Calu3 (cell line): ENCODE results near the gene PRSS23. TPM values are rescaled to one million over a fixed set of nuclear protein-coding genes. Genes with fewer than 3 reads are reported as not detected.

Experiments used
- BruUV-seq: library from RNA; stranded (reverse); fragments of 400-500 nt; replicated peaks from 2 replicates; lab custom pipeline; 2021; lab: Mats Ljungman, UMichigan
- CTCF ChIA-PET: fragments of 300-600 bp; sonication (Branson Sonifier 250); formaldehyde crosslinking; loops from one replicate; lab custom pipeline; 2022; ENCODE audit warnings: antibody characterized with exemption; lab: Charles Lee
- DNase-seq: peaks from one replicate; pipeline ENCODE4 v3.0.0; 2022
- H3K27ac Mint-ChIP-seq: one replicate; pipeline ENCODE4 v1.8.0; 2022; ENCODE audit warnings: mixed read lengths; ENCODE audit not compliant: unreplicated experiment
- H3K27me3 Mint-ChIP-seq: one replicate; pipeline ENCODE4 v1.8.0; 2022; ENCODE audit warnings: mixed read lengths; ENCODE audit not compliant: unreplicated experiment
- H3K36me3 Mint-ChIP-seq: one replicate; pipeline ENCODE4 v1.8.0; 2022; ENCODE audit warnings: mild to moderate bottlenecking, moderate library complexity, mixed read lengths; ENCODE audit not compliant: insufficient read depth, unreplicated experiment
- H3K4me1 Mint-ChIP-seq: one replicate; pipeline ENCODE4 v1.8.0; 2022; ENCODE audit warnings: mild to moderate bottlenecking, low read depth, mixed read lengths; ENCODE audit not compliant: unreplicated experiment
- H3K4me3 Mint-ChIP-seq: one replicate; pipeline ENCODE4 v1.8.0; 2022; ENCODE audit warnings: mild to moderate bottlenecking, low read depth, moderate library complexity, mixed read lengths; ENCODE audit not compliant: unreplicated experiment
- H3K9me3 Mint-ChIP-seq: one replicate; pipeline ENCODE4 v1.8.0; 2022; ENCODE audit warnings: low read depth, mixed read lengths; ENCODE audit not compliant: unreplicated experiment
- CTCF ChIP-seq: fragments of 200-600 bp; IDR thresholded peaks from one replicate; pipeline ENCODE4 v1.8.0; 2022; ENCODE audit warnings: antibody characterized with exemption; ENCODE audit not compliant: unreplicated experiment
- intact Hi-C: fragments of 100-400 bp; cut with micrococcal nuclease; formaldehyde crosslinking; loops from one replicate; pipeline ENCODE4 v1.10.0; 2022; ENCODE audit not compliant: unreplicated experiment
- total RNA-seq: library from RNA; stranded (reverse); gene quantifications from 2 replicates; pipeline ENCODE4 v1.2.3, GENCODE V29; 2022

Gene PRSS23
- total RNA-seq, 1 experiment from 2014 or later = 13.9 TPM

- no peak overlapping the region for H3K27ac Mint-ChIP-seq
- TF ChIP-seq CTCF = no peak
- H3K27me3 Mint-ChIP-seq = no peaks in the 10 kb centered on the region
- BruUV-seq = no TSS peak
- intact Hi-C loops = no loop called here
- CTCF ChIA-PET = no interaction called here
- H3K4me1 Mint-ChIP-seq = peaks cover 5% of the 10 kb centered on the region
- no peak for DNase-seq
- H3K4me3 Mint-ChIP-seq = no peak overlapping the region
- H3K9me3 Mint-ChIP-seq = no peaks in the 10 kb centered on the region
- H3K36me3 Mint-ChIP-seq = peaks cover 16% of the 10 kb centered on the region
Measured at GRCh38 chr11:86798988-86799387, 1.4 kb upstream of the PRSS23 start.

GRCh38 chr11:86799680-86800075, 664 bp upstream of the PRSS23 start:
- peaks cover 5% of the 10 kb centered on the region for H3K4me1 Mint-ChIP-seq
- no TSS peak for BruUV-seq
- intact Hi-C loops = loop anchor here (2.0 to 5.0 kb wide), 2 partner anchors 57 to 127 kb away; partner anchors contain the start of gene ME3
- no peaks in the 10 kb centered on the region for H3K9me3 Mint-ChIP-seq
- TF ChIP-seq CTCF = no peak
- CTCF ChIA-PET = interaction anchor here (0.6 to 0.7 kb wide), 2 partner anchors 124 to 301 kb away, joined by 6 read pairs; no protein-coding TSS in a partner anchor
- DNase-seq = no peak
- H3K4me3 Mint-ChIP-seq = peak overlapping the region; percentile 74
- H3K27me3 Mint-ChIP-seq = no peaks in the 10 kb centered on the region
- H3K27ac Mint-ChIP-seq = peak overlapping the region; percentile 74
- H3K36me3 Mint-ChIP-seq = peaks cover 16% of the 10 kb centered on the region

GRCh38 chr11:86800960-86801272, 574 bp downstream of the PRSS23 start:
- CTCF ChIA-PET = interaction anchor here (0.9 kb wide), 2 partner anchors 15 to 40 kb away, joined by 3 read pairs; no protein-coding TSS in a partner anchor
- no peaks in the 10 kb centered on the region for H3K9me3 Mint-ChIP-seq
- peaks cover 16% of the 10 kb centered on the region for H3K36me3 Mint-ChIP-seq
- no peaks in the 10 kb centered on the region for H3K27me3 Mint-ChIP-seq
- peak overlapping the region; percentile 74 for H3K4me3 Mint-ChIP-seq
- intact Hi-C loops = loop anchor here (2.0 to 5.0 kb wide), 2 partner anchors 59 to 128 kb away; partner anchors contain the start of gene ME3
- BruUV-seq = no TSS peak
- peaks cover 6% of the 10 kb centered on the region for H3K4me1 Mint-ChIP-seq
- no peak overlapping the region for H3K27ac Mint-ChIP-seq
- DNase-seq = no peak
- no peak for TF ChIP-seq CTCF

- TSS peak; percentile 35 for BruUV-seq
- Mint-ChIP-seq H3K27me3 (no peaks in the 10 kb centered on the region), H3K27ac (no peak overlapping the region), H3K36me3 (peaks cover 16% of the 10 kb centered on the region), H3K9me3 (no peaks in the 10 kb centered on the region), H3K4me3 (peak overlapping the region; percentile 74), H3K4me1 (peaks cover 9% of the 10 kb centered on the region)
- TF ChIP-seq CTCF = no peak
- intact Hi-C loops = loop anchor here (2.0 to 5.0 kb wide), 2 partner anchors 59 to 129 kb away; partner anchors contain the start of gene ME3
- DNase-seq = no peak
- CTCF ChIA-PET = interaction anchor here (0.9 kb wide), 1 partner anchor 40 kb away, joined by 3 read pairs; no protein-coding TSS in a partner anchor
Measured at GRCh38 chr11:86801364-86801763, 1.0 kb downstream of the PRSS23 start.
